ENCODE data around the gene VSTM2L.

DNA sequence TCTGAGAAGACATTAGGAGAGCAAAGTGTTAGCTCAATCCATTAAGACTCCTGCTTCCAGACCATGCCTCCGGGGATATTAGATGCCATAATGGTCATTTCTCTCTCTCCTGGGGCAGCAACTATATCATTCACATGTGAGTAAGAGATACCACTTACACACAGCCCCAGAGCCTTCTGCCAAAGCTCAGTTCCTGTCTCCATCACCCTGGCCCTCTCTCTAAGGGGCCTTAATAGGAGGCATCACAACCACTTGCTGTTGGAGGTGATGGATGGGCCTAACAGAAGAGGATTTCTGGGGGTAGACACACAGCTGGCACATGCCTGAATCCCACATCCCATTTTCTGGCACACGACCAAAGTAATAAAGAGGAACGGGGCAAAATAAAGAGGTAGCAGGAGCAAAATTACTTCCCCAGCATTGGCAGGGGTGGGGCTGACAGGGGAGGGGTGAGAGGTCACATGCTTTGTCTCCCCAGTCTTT is 34.0 kb upstream of the VSTM2L start:
- TF ChIP-seq POLR2AphosphoS5 (IDR thresholded peaks at IDR 0.05) (no peak), POLR2A (IDR thresholded peaks at IDR 0.05) (no peak)
- TF ChIP-seq, protein P1, sequence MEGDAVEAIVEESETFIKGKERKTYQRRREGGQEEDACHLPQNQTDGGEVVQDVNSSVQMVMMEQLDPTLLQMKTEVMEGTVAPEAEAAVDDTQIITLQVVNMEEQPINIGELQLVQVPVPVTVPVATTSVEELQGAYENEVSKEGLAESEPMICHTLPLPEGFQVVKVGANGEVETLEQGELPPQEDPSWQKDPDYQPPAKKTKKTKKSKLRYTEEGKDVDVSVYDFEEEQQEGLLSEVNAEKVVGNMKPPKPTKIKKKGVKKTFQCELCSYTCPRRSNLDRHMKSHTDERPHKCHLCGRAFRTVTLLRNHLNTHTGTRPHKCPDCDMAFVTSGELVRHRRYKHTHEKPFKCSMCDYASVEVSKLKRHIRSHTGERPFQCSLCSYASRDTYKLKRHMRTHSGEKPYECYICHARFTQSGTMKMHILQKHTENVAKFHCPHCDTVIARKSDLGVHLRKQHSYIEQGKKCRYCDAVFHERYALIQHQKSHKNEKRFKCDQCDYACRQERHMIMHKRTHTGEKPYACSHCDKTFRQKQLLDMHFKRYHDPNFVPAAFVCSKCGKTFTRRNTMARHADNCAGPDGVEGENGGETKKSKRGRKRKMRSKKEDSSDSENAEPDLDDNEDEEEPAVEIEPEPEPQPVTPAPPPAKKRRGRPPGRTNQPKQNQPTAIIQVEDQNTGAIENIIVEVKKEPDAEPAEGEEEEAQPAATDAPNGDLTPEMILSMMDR (IDR thresholded peaks at IDR 0.05), result no peak
